Fibroblast of skin of right quadriceps (primary cell): Measurements from ENCODE around the gene IL2RA.
"Not testable (repeated sequence)": the region's sequence is repeated elsewhere in the genome, so short reads cannot be mapped to it uniquely, and the experiment has no call there.

Experiments
- DNase-seq: peaks from one replicate; pipeline ENCODE4 v3.0.0-alpha.2; 2013

Gene IL2RA

DNA sequence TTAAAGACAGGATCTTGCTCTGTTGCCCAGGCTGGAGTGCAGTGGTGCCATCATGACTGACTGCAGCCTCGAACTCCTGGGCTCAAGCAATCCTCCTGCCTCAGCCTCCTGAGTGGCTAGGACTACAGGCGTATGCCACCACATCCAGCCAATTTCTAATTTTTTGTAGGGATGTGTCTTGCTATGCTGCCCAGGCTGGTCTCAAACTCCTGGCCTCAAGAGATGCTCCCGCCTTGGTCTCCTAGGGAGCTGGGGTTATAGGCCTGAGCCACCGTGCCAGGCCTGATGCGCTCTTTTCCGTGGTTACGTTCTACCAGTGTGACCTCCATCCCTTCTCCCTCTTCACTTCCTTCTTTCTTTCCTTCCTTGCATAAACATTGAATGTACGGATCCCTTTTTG is 50.6 kb downstream of the IL2RA start:
- DNase-seq = no peak

DNA sequence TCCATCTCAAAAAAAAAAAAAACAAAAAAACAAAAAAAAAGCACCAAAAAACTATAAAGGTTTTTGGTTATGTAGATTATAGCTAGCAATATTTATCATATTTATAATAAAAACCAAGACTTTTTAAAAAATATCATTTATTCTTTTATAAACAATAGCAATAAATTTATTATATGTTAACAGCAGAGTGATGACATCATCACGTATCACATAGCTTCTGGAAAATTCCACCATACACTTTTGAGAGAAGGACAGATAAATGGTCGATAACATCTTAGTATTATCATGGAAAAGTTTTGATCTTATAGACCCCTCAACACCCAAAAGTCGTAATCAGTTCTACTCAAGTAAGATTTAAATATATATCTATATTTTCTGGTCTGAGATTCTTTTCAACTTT is 51.6 kb downstream of the IL2RA start:
- DNase-seq = no peak

DNA sequence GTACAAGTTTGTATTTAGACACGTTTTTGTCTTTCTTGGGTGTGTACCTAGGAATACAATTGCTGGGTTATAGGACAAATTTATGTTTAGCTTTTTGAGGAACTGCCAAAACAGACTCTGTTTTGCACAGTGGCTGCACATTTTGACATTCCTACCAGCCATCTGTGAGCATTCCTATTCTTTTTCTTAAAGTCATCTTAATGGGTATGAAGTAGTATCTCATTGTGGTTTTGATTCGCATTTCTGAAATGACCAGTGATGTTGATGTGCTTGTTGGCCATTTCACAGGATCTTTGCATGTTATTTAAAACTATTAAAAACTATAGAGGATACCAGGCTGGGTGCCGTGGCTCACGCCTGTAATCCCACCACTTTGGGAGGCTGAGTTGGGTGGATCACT is 52.2 kb downstream of the IL2RA start:
- no peak for DNase-seq

DNA sequence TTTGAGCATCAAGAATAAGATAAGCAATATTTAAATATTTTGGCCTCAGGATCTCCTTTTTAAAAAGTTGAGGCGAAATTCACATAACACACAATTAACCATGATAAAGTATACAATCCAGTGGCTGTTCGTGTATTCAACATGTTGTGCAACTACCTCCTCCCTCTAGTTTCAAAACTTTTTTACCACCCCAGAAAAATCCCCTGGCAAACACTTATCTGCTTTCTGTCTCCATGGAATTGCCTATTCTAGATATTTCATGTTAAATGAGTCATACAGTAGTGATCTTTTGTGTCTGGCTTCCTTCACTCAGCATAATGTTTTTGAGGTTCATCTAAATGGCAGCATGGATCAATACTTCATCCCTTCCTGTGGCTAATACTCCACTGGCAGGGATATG is 53.0 kb downstream of the IL2RA start:
- DNase-seq = peak; percentile 9

DNA sequence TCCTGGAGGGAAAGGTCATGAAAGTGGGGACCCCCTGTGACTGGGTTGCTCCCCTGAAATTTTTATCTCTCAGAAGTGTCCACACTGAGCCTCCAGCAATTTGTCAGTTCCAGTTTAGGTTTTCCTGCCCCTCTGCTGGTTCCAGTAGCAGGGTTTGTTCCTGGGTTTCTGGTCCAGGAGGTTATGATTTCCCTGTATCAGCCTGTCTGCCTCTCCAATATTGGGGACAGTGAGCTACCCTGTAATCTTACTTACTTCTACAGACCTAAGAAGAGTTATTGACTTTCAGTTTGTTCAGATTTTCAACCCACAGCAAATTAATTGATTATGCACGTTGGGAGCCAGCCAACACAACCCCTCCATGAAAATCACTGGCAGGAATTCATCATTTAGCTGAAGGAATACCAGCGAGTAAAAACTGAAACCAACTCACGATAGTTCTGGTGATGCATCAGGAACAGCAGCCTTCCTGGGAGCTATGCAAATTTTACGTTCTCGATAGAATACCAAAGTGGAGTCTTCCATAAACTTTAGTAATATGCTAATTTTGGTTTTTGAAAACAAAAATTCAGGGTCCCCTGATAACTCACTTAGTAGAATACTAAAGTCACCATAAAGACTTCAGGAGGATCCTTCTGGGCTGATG is 53.5 kb downstream of the IL2RA start:
- no peak for DNase-seq

DNA sequence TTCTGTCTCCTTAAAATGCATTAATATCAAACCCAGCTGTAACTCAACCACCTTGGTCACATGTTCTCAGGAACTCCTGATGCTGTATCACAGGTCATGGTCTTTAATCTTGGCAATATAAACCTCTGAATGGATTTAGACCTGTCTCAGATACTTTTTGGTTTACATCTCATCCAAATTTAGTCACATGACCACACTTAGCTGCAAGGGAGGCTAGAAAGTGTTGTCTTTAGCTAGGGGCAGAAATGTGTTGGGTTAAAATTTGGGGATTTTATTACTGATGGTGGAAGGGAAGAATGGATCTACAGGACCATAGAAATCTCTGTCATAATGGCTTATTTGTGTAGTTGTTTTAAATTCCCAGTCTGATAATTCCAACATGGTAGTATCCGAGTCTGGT is 55.2 kb downstream of the IL2RA start:
- DNase-seq = no peak

DNA sequence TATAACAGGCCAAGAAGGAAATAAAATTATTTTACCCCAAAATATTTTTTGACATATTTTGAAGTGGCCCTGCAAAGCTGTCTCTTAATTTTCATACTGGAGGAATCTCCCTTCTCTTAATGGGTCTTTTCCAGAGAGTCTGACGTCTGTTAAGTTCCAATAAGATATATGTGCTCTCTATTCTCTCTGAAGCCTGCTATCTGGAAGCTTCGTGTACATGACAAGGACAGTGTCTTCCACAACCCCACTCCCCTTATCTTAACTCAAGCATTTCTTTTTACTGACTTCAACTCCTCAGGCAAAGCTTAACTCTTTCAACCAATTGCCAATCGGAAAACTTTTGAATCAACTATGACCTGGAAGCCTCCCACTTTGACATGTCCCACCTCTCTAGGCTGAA is 55.6 kb downstream of the IL2RA start:
- no peak for DNase-seq

DNA sequence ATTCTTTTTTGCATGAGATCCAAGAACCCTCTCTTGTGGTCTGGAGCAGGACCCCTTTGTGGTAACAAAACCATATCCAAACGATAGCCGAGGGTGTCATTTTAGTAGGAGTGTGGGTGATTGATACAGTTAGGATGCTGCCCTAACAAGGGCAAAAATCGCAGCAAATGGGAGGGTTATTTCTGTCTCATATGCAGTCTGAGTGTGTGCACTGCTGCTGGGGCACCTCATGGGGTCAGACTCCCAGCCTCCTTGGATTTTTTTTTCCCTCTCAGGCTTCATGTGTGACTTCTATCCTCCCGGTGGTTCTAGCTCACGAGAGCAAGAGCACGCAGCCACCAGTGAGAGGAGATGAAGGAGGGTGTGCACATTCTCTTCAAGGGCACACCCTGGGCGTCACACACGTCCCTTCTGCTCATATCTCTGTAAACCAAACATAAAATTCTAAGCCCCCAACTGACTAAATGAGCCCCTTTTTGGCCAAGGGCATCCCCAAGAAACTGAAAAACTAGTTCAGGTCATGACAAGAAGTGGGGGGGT is 56.2 kb downstream of the IL2RA start:
- no peak for DNase-seq

DNA sequence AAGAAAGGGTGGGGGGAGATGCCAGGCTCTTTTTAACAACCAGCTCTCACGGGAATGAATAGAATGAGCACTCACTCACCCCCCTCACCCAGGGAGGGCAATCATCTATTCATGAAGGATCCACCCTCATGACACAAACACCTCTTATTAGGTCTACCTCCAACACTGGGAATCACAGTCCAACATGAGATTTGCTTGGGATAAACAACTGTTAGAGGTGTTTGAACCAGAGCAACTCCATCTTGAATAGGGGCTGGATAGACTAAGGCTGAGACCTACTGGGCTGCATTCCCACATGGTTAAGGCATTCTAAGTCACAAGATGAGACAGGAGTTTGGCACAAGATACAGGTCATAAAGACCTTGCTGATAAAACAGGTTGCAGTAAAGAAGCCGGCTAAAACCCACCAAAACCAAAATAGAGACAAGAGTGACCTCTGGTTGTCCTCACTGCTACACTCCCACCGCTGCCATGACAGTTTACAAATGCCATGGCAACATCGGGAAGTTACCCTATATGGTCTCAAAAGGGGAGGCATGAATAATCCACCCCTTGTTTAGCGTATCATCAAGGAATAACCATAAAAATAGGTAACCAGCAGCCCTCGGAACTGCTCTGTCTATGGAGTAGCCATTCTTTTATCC is 56.9 kb downstream of the IL2RA start:
- DNase-seq = not testable (repeated sequence)

DNA sequence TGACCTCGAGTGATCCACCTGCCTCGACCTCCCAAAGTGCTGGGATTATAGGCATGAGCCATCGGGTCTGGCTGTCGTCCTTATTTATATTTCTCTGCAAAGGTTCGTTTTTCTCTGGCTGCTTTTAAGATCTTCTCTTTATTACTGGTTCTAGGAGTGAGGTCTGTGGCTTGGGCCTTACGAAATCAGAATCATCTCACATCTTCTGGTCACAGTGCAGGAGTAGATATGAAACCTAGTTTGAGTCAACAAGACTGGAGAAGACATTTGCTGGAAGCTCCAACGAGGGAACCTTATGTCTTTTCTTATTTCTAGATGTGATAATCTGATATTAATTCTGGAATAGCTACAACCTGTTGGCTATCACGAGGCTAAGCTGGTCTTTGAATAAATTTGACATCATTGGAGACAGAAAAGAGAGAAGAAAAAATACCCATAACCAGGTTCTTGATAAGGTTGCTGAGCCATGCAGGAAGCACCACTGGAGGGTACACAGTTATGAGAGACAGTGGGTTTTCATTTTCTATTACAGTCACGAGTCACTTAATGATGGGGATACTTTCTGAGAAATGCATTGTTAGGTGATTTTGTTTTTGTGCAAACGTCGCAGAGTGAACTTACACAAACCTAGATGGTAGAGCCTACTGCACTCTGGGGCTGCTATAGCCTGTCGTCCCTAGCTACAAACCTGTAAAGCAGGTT is 59.2 kb downstream of the IL2RA start:
- no peak for DNase-seq

DNA sequence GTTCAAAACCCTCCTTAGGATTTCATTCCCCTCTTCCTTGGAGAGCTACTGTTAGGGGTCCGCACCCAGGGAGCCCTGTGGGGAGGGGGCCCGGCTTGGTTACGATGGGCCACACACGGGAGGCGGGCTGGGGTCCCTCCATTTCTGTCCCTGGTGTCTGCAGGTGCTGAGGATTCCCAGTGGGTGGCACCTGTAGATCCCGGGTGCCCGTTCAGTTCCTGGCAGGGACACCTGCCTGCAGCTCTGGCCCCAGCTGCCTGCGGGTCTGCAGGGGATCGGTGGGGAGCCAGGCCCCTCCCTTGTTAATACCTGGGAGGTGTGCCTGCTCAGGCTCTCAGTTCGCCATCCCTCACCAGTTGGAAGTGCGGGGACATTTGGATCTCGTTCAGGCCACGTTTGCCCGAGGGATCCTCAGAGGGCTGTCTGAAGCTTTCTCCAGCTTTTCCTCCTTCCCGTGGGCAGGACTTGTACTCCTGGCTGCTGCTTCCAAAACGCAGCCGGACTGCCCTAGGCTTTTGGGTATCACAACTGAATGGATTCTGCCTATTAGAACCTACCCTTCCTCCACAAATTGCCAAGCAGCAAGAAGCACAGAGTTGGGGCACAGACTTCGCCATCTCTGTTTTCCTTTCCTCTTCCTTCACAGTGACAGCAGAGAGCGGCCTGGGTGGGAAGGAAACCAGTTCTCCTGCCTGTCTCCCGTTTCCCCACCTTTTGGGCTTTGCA is 62.6 kb downstream of the IL2RA start:
- DNase-seq = no peak

DNA sequence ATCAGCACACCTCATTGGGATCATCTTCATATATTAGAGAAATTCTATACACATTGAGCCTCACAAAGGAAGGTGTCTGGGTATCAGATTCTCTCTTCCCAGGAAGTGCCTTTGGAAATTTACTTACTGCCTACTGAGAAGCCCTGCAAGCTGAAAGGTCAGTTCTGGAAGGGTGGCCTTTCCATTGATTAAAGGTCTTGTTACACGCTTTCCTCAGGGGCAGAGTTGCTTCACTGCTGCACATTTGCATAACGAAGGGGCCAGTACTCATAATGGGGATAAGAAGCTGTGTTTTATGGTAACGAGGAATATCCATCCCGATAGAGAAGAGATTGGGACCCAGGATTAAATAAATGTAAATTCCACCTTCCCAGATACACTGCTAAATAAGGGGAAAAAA is 65.5 kb downstream of the IL2RA start:
- DNase-seq = no peak

DNA sequence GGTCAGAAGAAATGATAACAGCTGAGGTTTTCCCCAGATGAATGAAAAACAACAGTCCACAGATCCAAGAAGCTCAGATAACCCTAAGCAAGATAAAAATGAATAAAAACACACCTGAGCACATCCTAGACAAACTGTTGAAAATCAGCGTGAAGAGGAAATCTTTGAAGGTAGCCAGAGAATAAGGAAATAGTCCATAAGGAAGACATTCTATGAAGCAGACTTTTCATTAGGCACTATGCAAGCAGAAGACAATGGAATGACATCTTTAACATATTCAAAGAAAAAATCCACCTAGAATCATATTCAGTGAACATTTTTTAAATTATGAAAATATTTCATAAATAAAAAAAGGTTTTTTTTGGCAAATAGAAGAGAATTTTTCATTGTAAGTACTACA is 69.8 kb downstream of the IL2RA start:
- no peak for DNase-seq

DNA sequence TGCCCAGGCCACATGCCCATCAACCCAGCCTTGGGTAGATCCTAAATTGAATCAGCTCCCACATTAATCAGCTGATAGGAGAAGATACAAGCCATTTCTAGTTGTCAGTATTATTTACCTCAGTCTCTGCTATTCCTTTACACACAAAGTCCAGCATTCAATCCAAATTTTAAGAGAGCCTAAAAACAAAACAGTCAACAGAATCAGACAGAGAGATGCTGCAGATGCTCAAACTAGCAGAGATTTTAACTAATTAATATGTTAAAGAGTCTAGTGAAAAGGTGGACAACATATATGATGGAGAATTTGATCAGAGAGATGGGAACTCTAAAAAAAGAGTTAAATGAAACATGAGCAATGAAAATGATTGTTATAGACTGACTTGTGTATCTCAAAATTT is 70.5 kb downstream of the IL2RA start:
- DNase-seq = no peak

DNA sequence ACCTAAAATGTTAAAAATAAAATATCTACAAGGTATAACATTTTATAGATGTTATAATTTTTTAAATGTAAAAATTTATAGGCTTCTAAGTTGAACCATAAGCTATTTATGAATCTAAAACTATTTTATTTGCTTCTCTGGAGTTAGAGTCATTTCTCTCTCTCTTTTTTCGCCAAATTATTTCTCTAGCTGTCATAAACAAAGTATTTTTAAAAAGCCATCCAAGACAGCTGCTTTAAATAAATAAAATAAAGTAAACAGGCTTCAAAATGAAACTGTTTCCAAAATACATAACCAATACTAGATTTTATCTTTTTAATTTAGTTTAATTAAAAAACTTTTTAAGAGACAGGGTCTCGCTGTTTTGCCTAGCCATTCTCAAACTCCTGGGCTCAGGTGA is 72.4 kb downstream of the IL2RA start:
- DNase-seq = no peak

DNA sequence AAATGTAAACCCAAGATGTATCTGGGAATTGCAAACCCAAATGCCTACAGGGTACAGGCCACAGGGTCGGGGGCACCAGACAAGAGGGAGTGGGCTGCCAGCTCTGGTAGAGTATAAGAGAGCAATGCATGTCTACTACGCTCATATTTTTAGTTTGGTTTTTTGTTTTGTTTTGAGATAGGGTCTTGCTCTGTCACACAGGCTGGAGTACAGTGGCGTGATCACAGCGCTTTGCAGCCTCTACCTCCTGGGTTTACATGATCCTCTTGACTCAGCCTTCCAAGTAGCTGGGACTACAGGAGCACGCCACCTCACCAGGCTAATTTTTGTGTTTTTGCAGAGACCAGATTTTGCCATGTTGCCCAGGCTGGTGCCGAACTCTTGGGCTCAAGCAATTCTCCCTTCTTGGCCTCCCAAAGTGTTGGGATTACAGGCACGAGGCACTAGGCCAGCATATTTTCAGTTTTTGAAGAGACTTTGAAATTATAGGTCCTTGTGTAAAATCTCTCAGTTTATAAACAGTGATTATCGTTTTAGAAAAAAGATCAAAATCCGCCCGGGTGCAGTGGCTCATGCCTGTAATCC is 73.7 kb downstream of the IL2RA start:
- DNase-seq = no peak

DNA sequence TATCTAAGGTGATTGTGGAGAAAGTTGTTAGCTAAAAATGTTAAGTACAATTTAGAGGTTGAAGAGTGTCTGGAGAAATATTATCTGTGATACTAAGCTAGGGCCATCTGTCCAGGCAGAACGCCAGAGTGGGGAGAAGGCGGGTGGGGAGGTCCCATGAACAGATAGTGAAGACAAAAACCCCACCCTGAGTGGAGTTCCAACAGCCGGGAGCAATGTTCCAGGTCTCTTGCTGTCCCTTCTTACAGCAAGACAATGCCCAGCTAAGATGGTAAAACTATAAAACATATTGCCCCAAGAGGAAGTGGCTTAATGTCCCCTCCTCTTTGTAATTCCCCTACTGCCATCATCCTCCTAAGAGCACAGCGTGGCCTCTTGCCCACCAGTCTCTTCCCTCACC is 74.4 kb downstream of the IL2RA start:
- DNase-seq = no peak

DNA sequence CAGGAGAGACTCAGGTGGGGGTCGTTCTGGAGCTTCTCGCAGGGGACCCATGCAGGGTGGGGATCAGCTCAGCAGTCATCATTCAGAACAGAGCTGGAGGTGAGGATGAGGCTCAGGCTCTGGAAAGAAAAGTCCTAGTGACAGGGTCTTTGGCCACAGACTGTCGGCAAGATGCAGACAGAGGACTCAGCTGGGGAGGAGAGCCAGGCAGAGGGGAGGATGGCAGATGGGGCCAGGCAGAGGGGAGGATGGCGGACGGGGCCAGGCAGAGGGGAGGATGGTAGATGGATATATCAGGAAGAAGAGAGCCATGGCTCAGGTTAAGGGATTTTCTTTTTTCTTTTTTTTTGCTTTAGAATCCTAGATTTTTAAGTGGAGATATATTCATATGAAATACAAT is 77.1 kb downstream of the IL2RA start:
- no peak for DNase-seq

DNA sequence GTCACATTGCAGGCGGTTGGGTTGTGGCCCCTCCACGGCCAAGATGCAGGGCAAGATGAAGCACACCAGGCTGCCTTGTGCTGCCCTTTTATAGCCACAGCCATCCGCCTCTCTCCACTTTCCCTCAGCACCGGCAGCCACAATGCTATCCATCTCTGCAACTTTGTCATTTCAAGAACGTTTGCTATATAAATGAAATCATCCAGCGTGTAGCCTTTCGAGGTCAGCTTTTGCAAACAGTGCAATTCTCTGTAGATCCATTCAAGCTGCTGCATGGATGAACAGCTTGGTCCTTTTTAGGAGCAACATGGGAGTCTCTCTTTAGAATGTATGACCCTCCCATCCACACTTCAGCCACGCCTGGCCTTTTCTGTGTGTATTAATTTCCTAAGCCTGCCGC is 78.4 kb downstream of the IL2RA start:
- no peak for DNase-seq

DNA sequence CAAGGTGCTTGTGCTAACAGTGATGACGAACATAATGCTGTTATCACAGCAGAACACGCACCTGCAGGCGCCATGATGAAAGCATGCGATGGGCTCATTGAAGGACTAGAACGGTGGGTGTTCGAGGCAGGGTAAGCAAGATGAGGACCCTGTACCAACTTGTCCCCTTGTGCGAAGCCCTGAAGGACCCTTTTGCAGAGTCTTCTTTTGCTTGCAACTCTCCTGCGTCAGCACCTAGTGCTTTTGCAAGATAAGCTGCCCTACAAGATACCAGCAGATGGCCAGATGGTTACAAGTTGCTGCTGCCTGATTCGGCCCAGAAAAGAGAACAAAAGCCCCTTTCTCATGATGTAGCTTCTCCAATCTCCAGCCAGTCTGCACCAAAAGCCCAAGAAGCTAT is 80.6 kb downstream of the IL2RA start:
- DNase-seq = no peak

DNA sequence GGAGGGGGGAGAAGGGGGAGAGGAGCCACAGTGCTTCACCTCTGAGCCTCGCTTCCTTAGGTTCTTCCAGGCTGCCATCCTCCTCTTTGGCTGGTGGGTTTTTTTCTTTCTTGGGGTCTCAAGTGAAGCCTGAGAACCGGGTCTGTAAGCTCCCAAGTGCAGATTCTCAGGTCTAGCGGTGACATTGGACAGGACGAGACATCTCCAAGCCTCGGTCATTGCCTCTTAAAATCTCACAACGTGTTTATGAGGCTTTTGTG is 84.0 kb downstream of the IL2RA start:
- no peak for DNase-seq

DNA sequence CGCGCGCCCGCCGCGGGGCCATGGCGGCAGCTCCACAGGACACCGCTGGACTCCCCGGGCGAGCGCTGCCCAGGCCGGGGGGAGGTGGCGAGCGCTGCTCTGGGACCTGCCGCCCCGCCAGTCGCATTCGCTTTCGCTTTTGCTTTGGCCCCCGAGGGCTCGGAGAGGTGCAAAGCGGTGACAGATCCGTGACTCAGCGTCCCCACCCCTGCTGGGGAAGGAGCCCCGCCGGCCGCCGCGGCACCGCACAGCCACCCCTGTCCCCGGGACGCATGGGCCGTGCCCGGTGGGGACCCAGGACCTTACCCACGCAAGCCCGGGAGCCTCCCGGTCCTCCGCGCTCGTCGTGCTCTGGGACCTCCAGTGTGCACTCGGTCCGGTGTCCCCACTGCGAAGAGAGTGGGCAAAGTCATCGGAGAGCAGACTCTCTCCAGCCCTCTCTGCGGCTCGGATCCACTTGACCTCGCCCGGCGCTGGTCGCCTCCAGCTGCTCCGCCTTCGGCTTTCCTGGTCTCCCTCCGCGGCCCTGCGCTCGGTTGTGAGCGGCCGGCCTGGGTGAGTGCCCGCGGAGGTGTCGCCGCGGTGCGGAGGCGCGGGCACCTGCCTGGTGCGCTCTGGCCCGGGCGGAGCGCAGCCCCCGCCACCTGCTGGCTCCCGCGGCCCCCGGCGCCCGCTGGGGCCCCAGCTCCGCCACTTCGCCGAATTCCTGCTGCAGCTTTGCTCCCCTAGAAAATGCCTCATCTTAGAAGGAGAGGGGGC is 84.5 kb downstream of the IL2RA start, which contains the start of gene IL15RA:
IL15RA (minus strand) TSS at position 73 of the 759 bp plus-strand sequence; CDS start at position 22, 51 bp downstream.
- peak; percentile 49 for DNase-seq
